H9 (cell line): Measurements from ENCODE around the gene EGFR. TPM values are rescaled to one million over a fixed set of nuclear protein-coding genes. Genes with fewer than 3 reads are reported as not detected.

Source experiments
- DNase-seq: peaks from one replicate; pipeline ENCODE4 v3.0.0-alpha.2; 2017
- H2AFZ ChIP-seq: one replicate; pipeline ENCODE4 v1.6.1; 2013; ENCODE audit warnings: mild to moderate bottlenecking, low read length, control low read depth, moderate library complexity
- H2AK5ac ChIP-seq: 2 replicates; pipeline ENCODE4 v1.6.1; 2013; ENCODE audit warnings: low read length, control low read depth, mixed read lengths; ENCODE audit not compliant: insufficient read length
- H2BK120ac ChIP-seq: one replicate; pipeline ENCODE4 v1.6.1; 2013; ENCODE audit warnings: low read depth, mild to moderate bottlenecking, low read length, control low read depth, inconsistent platforms; ENCODE audit not compliant: poor library complexity, severe bottlenecking
- H2BK12ac ChIP-seq: 2 replicates; pipeline ENCODE4 v1.6.1; 2013; ENCODE audit warnings: low read length, control low read depth, mixed read lengths, low read depth; ENCODE audit not compliant: insufficient read length
- H2BK15ac ChIP-seq: 2 replicates; pipeline ENCODE4 v1.6.1; 2013; ENCODE audit warnings: low read depth, low read length, control low read depth
- H2BK20ac ChIP-seq: one replicate; pipeline ENCODE4 v1.6.1; 2013; ENCODE audit warnings: low read depth, mild to moderate bottlenecking, low read length, control low read depth, inconsistent platforms; ENCODE audit not compliant: poor library complexity, severe bottlenecking
- H2BK5ac ChIP-seq: 2 replicates; pipeline ENCODE4 v1.6.1; 2013; ENCODE audit warnings: low read length, control low read depth, mixed read lengths; ENCODE audit not compliant: insufficient read length
- H3K14ac ChIP-seq: 2 replicates; pipeline ENCODE4 v1.6.1; 2013; ENCODE audit warnings: low read length, control low read depth; ENCODE audit not compliant: insufficient read depth
- H3K18ac ChIP-seq: 2 replicates; pipeline ENCODE4 v1.6.1; 2013; ENCODE audit warnings: low read depth, mild to moderate bottlenecking, mixed read lengths, low read length, control low read depth; ENCODE audit not compliant: insufficient read length
- H3K23ac ChIP-seq: 2 replicates; pipeline ENCODE4 v1.6.1; 2013; ENCODE audit warnings: low read length, control low read depth, mixed read lengths, low read depth; ENCODE audit not compliant: insufficient read length
- H3K23me2 ChIP-seq: 2 replicates; pipeline ENCODE4 v1.6.1; 2013; ENCODE audit warnings: low read depth, mild to moderate bottlenecking, mixed read lengths, low read length, control low read depth; ENCODE audit not compliant: insufficient read length, poor library complexity, severe bottlenecking
- H3K27ac ChIP-seq: 2 replicates; pipeline ENCODE4 v1.5.1; 2013; ENCODE audit warnings: low read length, control low read depth, mixed read lengths, low read depth; ENCODE audit not compliant: insufficient read length
- H3K27me3 ChIP-seq: 2 replicates; pipeline ENCODE4 v1.6.1; 2013; ENCODE audit warnings: low read length, control low read depth, inconsistent platforms; ENCODE audit not compliant: insufficient read depth
- H3K4ac ChIP-seq: 2 replicates; pipeline ENCODE4 v1.6.1; 2013; ENCODE audit warnings: low read depth, mild to moderate bottlenecking, control low read depth, inconsistent platforms, low read length, moderate library complexity
- H3K4me1 ChIP-seq: 2 replicates; pipeline ENCODE4 v1.6.1; 2013; ENCODE audit warnings: low read length, control low read depth, inconsistent platforms; ENCODE audit not compliant: insufficient read depth
- H3K4me2 ChIP-seq: 2 replicates; pipeline ENCODE4 v1.6.1; 2013; ENCODE audit warnings: low read length, control low read depth, mixed read lengths; ENCODE audit not compliant: insufficient read length, insufficient read depth
- H3K56ac ChIP-seq: 2 replicates; pipeline ENCODE4 v1.6.1; 2013; ENCODE audit warnings: low read depth, mild to moderate bottlenecking, mixed read lengths, low read length, control low read depth; ENCODE audit not compliant: insufficient read length
- H3K79me1 ChIP-seq: 2 replicates; pipeline ENCODE4 v1.6.1; 2013; ENCODE audit warnings: low read depth, mild to moderate bottlenecking, moderate library complexity, low read length, control low read depth, inconsistent platforms; ENCODE audit not compliant: insufficient read depth, poor library complexity, severe bottlenecking
- H3K79me2 ChIP-seq: 2 replicates; pipeline ENCODE4 v1.6.1; 2013; ENCODE audit warnings: low read length, control low read depth, inconsistent platforms; ENCODE audit not compliant: insufficient read depth
- H3K9ac ChIP-seq: 2 replicates; pipeline ENCODE4 v1.6.1; 2013; ENCODE audit warnings: low read length, control low read depth, mixed read lengths; ENCODE audit not compliant: insufficient read length; ENCODE audit errors: extremely low read depth
- H3K9me3 ChIP-seq: one replicate; pipeline ENCODE4 v1.6.1; 2013; ENCODE audit warnings: low read depth, low read length, inconsistent platforms; ENCODE audit not compliant: control insufficient read depth
- H3T11ph ChIP-seq: one replicate; pipeline ENCODE4 v1.6.1; 2013; ENCODE audit warnings: mild to moderate bottlenecking, low read length, control low read depth, inconsistent platforms
- H4K20me1 ChIP-seq: one replicate; pipeline ENCODE4 v1.6.1; 2013; ENCODE audit not compliant: control insufficient read depth, insufficient read length, insufficient read depth
- H4K5ac ChIP-seq: 2 replicates; pipeline ENCODE4 v1.6.1; 2013; ENCODE audit warnings: low read depth, mild to moderate bottlenecking, mixed read lengths, low read length, control low read depth; ENCODE audit not compliant: insufficient read length
- H4K8ac ChIP-seq: replicated peaks from 2 replicates; pipeline ENCODE4 v1.6.1; 2013; ENCODE audit warnings: low read length, control low read depth, mixed read lengths, low read depth; ENCODE audit not compliant: insufficient read length
- H4K91ac ChIP-seq: 2 replicates; pipeline ENCODE4 v1.6.1; 2013; ENCODE audit warnings: low read depth, mild to moderate bottlenecking, moderate library complexity, mixed read lengths, low read length, control low read depth; ENCODE audit not compliant: insufficient read length
- H3K27ac Mint-ChIP-seq, 3 experiments: 2 replicates in 2 of 3; 3 replicates in 1 of 3; pipeline ENCODE4 v1.8.0; 2020 to 2021; ENCODE audit warnings: mixed read lengths in 3 of 3, mild to moderate bottlenecking in 1 of 3, moderate library complexity in 1 of 3
- H3K27me3 Mint-ChIP-seq: 2 replicates; pipeline ENCODE4 v1.8.0; 2021; ENCODE audit warnings: low read depth, mild to moderate bottlenecking, moderate library complexity, mixed read lengths
- H3K36me3 Mint-ChIP-seq, 3 experiments: 2 replicates in 2 of 3; 3 replicates in 1 of 3; pipeline ENCODE4 v1.8.0; 2020 to 2021; ENCODE audit warnings: low read depth in 3 of 3, mixed read lengths in 3 of 3; ENCODE audit not compliant: insufficient read depth in 1 of 3
- H3K4me1 Mint-ChIP-seq, 2 experiments: 2 replicates each; pipeline ENCODE4 v1.8.0; 2020; ENCODE audit warnings: mixed read lengths in 2 of 2
- H3K4me3 Mint-ChIP-seq, 2 experiments: 2 replicates in 1 of 2; 3 replicates in 1 of 2; pipeline ENCODE4 v1.8.0; 2020 to 2021; ENCODE audit warnings: mild to moderate bottlenecking in 2 of 2, mixed read lengths in 2 of 2, moderate library complexity in 1 of 2
- H3K9me3 Mint-ChIP-seq, 2 experiments: 2 replicates in 1 of 2; 3 replicates in 1 of 2; pipeline ENCODE4 v1.8.0; 2020; ENCODE audit warnings: mild to moderate bottlenecking in 2 of 2, mixed read lengths in 2 of 2, moderate library complexity in 1 of 2
- whole genome bisulfite sequencing: extraction: QIAGEN DNeasy Blood & Tissue Kit; methylation state at CpG from one replicate; pipeline ENCODE4 v1.1.7; 2013; ENCODE audit warnings: missing lambda C conversion rate, low lambda C conversion rate, mixed read lengths; ENCODE audit not compliant: insufficient read length; ENCODE audit errors: extremely low coverage; 5-methylcytosine and 5-hydroxymethylcytosine counted together
- total RNA-seq: library from RNA; stranded (reverse); gene quantifications from 2 replicates; pipeline ENCODE4 v1.2.1, GENCODE V29; 2021
- TF ChIP-seq, protein P1 (sequence below): fragments of 200-600 bp; sonication (generic); conservative IDR thresholded peaks from 3 replicates; pipeline ENCODE4 v1.8.0; 2021; ENCODE audit warnings: antibody characterized with exemption, mild to moderate bottlenecking

The EGFR gene
- total RNA-seq, 1 experiment from 2014 or later: 3.3 TPM

- no peaks in the 10 kb centered on the region for H3K36me3 Mint-ChIP-seq
- no peaks in the 10 kb centered on the region for H3K9me3 ChIP-seq
- no peak overlapping the region for H2AK5ac ChIP-seq
- no peak overlapping the region for H3K23ac ChIP-seq
- no peaks in the 10 kb centered on the region for H3K9me3 Mint-ChIP-seq
- no peak overlapping the region for H3K4ac ChIP-seq
- H2BK5ac ChIP-seq: no peak overlapping the region
- H3K27ac ChIP-seq: no peak overlapping the region
- no peak overlapping the region for H3K18ac ChIP-seq
- H3K23me2 ChIP-seq: no peaks in the 10 kb centered on the region
- H3K4me1 ChIP-seq: no peaks in the 10 kb centered on the region
- H3K9ac ChIP-seq: no peak overlapping the region
- H2BK15ac ChIP-seq: no peak overlapping the region
- H4K8ac ChIP-seq: no peak overlapping the region
- H3K4me2 ChIP-seq: no peak overlapping the region
- H2BK12ac ChIP-seq: no peak overlapping the region
- 0 out of 7 replicates have a peak overlapping the region, but pooled peaks of 1 of the 3 experiments have one; percentile 24 for H3K27ac Mint-ChIP-seq
- TF ChIP-seq, protein P1, sequence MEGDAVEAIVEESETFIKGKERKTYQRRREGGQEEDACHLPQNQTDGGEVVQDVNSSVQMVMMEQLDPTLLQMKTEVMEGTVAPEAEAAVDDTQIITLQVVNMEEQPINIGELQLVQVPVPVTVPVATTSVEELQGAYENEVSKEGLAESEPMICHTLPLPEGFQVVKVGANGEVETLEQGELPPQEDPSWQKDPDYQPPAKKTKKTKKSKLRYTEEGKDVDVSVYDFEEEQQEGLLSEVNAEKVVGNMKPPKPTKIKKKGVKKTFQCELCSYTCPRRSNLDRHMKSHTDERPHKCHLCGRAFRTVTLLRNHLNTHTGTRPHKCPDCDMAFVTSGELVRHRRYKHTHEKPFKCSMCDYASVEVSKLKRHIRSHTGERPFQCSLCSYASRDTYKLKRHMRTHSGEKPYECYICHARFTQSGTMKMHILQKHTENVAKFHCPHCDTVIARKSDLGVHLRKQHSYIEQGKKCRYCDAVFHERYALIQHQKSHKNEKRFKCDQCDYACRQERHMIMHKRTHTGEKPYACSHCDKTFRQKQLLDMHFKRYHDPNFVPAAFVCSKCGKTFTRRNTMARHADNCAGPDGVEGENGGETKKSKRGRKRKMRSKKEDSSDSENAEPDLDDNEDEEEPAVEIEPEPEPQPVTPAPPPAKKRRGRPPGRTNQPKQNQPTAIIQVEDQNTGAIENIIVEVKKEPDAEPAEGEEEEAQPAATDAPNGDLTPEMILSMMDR: no peak
- peaks cover 0 to 5% of the 10 kb centered on the region in 2 experiments; a peak in 2 of 4 replicates for H3K4me1 Mint-ChIP-seq
- H2BK20ac ChIP-seq: no peak overlapping the region
- no peak overlapping the region for H3K14ac ChIP-seq
- H4K91ac ChIP-seq: no peak overlapping the region
- no peak overlapping the region for H3K4me3 Mint-ChIP-seq
- H3K27me3 Mint-ChIP-seq: no peaks in the 10 kb centered on the region
- no peaks in the 10 kb centered on the region for H3K27me3 ChIP-seq
- H4K5ac ChIP-seq: no peak overlapping the region
- no peak overlapping the region for H2BK120ac ChIP-seq
- H3T11ph ChIP-seq: no peak overlapping the region
- H3K79me1 ChIP-seq: no peaks in the 10 kb centered on the region
- H2AFZ ChIP-seq: no peak overlapping the region
- no CpG with 5 or more reads among the region's 7 CpGs for WGBS
- no peaks in the 10 kb centered on the region for H4K20me1 ChIP-seq
- H3K56ac ChIP-seq: no peak overlapping the region
- no peaks in the 10 kb centered on the region for H3K79me2 ChIP-seq
- DNase-seq: no peak
Observed at GRCh38 chr7:55120501-55121198, 101.8 kb downstream of the EGFR start.
